ENCODE measurements around the gene HNMT.
"Not testable (repeated sequence)": the region's sequence is repeated elsewhere in the genome, so short reads cannot be mapped to it uniquely, and the experiment has no call there.

HNMT gene

DNA sequence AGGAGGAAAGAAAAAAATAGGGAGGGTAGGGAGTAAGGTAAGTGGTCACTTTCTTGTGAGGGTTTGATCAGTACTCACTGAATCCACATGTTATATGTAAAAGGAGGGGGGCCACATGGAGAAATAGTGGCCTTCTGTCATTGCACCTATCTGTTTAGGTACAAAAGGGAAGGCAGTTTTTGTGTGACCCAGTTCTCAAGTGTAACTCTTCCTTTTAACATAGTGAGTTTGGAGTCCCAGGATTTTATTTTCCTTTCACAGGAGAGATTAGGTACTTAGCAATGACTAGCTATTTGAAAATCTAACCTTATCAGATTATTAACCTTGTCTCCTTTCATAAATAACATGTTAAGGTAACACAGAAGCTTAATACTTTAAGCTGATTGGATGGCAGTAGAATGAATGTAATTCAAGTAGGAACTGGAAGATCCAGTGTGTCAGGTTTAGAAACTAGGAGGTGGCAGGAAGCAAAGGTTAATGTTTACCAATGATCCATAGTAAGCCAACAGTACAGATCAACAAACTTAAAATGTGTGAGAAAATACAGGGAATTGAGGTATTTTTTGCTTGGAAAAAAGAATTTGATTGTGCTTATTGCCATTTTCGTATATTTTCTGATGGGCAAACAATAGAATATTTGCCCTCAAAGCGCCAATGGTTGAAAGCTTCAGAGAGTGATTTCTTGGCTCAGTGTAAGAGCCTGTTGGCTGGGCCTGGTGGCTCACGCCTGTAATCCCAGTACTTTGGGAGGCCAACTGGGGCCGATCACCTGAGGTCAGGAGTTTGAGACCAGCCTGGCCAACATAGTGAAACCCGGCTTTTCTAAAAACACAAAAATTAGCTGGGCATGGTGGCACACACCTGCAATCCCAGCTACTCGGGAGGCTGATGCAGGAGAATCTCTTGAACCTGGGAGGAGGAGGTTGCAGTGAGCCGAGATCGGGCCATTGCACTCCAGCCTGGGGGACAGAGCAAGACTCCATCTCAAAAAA, 11.3 kb downstream of the HNMT start:
- DNase-seq (ENCODE audit: low spot score), result no peak

DNA sequence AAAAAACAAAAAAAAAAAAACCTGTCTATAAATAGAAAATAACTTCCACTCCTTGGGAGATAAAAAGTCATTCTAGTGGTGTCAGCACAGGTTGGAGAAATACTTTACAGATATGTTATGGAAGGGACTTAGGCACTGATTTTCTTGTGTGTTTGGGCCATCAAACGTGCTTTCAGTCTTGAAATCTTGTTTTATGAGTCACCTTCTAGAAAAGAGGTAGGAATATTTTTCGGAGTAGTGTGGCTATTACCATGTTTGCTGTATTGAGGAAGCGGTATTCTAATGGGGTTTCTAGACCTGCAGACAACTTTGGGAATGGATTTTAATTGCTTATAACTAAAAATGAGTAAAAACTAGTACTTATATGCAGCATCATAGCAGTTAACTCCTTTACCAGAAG, 12.0 kb downstream of the HNMT start:
- no peak for DNase-seq (ENCODE audit: low spot score)

DNA sequence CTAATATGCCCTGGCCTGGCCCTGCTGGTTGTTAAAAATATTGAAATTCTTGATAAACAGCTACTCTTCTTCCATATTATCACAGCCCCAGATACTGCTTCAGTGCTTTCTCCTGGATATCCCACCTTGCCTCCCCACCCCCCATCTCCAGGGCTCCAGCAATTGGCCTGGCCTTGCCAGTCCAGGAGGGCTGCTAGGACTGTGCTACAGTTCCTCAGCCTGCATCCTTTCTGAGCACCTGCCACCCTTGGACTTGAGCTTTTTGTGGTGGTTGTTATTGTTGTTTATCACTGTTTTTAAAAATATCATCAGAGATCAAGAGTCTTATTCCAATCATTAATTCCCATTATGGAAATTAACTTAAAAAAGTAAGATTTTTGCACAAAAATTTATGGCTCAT, 13.5 kb downstream of the HNMT start:
- no peak for DNase-seq (ENCODE audit: low spot score)

DNA sequence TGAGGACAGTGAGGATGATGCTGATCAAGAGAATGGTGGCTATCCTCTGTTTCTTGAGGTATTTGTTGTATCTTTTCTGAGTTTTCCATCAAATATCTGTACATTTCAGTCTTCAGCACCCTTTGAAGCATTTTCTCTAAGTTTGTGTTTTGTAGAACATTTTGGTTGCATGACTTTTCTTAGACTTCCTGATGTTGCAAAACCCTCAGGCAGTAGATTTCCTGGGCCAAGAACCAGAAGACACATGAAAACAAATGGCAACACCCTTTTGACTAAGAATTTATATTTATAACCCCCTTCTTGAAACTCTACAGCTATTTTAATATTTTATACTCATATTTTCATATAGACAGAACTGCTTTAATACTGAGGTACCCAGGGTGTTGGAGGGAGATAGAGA, 16.2 kb downstream of the HNMT start:
- no peak for DNase-seq (ENCODE audit: low spot score)

DNA sequence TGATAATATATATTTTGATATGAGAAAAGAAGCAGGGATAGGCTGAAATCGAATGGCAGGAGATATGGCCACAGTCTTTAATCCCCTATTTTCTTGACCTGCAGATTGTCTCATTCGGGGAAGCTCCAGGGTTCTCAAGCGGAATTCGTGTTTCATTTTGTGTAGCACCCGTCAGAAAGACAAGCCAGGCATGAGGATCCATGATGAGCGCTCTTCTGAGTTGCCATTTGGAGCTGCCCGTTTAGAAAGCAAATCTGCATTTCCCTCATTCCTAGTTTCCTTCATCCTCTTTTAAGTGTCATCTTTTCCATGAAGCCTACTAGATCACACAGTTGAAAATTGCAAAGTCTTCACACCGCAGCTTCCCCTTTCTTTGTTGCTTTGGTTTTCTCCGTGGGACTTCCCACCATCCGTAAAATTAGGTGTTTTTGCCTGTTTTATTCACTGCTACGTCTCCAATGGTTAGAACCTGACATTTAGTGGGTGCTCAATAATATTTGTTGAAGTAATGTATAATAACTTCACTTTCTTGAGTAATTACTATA, 16.9 kb downstream of the HNMT start:
- DNase-seq (ENCODE audit: low spot score), result no peak

DNA sequence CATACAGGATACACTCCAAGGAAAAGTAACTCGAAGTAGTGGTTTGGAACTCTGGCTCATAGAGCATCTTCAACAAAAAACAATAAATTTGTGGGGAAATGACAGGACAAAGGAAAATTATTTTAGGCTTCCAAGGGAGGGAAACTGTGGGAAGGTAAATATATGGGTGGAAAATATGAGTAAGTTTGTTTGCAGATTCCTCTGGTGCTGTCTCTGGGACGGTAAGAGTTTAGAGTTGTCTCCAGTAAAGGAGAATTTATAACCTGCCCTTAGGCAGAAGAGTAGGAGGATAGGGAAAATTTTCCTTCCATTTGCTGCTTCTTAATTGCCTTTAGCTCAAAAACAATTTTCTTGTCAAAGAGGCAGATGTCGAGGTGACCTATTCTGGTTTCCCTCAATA, 19.3 kb downstream of the HNMT start:
- no peak for DNase-seq (ENCODE audit: low spot score)

DNA sequence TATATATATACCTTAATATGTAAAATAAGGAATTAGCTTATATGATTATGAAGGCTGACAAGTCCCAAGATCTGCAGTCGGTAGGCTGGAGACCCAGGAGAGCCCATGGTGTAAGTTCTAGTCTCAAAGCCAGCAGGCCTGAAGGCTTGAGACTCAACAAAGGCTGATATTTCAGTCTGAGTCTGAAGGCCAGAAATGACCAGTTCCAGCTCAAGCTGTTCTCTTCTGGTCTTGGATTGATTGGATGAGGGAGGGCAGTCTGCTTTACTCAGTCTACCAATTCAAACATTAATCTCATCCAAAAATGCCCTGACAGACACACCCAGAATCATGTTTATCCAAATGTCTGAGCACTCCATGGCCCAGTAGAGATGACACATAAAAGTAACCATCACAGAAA, 22.0 kb downstream of the HNMT start:
- DNase-seq (ENCODE audit: low spot score), result no peak

DNA sequence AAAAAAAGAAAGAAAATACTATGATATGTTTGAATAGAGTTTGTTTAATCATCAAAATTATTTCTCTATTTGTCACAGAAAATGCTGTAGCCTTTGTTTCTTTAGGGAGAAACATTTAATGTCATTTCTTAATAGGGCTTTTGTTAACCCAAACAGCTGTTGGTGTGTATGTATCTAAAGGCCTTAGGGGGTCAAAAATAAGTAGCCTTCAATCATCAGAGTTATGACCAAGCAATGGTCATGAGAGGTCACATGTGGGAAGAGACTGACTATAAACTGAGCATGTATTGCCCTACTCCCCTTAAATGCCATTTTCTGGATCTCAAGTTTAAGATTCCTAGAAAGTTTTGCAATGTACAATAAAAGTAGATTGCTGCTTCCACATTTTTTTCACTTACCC, 22.7 kb downstream of the HNMT start:
- no peak for DNase-seq (ENCODE audit: low spot score)

DNA sequence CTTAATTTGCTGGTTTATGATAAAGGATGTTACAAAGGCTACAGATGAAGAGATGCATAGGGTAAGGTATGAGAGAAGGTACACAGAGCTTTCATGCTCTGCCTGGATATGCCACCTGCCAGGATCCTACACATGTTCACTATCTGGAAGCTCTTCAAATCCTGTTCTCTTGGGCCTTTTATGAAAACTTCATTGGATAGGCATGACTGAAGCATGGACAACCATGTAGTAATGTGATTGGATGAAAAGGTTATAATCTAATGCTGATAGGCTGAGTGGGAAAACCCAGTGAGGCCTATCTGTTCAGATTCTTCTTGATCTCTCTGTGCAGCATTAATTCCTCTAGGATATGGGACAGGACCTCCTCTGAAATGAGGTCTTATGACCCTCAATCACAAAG, 26.8 kb downstream of the HNMT start:
- no peak for DNase-seq (ENCODE audit: low spot score)

DNA sequence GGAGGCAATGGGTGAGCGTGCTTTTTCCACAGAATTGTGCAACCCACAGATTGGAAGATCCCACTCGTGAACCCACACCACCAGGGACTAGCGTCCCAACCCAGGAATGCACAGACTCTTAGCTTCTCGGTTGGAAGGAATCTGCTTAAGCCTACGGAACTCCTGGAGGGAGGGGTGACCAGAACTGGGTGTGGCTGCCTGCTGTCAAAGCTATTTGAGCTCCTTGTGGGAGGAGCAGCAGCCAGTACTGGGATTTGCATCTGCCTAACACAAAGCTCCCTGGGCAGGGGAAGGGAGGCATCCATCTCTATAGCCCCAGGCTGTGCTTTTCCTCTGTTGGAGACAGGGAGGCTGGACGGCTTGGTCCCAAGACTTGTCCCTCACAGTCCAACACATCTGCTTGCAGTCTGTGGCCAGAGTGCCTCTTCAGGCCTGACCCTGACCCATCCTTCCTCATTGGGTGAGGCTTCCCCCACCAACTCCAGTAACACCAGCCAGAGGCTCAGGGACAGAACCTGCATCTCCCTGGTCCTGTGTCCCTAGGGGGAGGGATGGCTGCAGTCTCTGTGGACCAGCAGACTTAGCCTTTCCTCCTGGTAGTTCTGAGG, 27.9 kb downstream of the HNMT start:
- no peak for DNase-seq (ENCODE audit: low spot score)

DNA sequence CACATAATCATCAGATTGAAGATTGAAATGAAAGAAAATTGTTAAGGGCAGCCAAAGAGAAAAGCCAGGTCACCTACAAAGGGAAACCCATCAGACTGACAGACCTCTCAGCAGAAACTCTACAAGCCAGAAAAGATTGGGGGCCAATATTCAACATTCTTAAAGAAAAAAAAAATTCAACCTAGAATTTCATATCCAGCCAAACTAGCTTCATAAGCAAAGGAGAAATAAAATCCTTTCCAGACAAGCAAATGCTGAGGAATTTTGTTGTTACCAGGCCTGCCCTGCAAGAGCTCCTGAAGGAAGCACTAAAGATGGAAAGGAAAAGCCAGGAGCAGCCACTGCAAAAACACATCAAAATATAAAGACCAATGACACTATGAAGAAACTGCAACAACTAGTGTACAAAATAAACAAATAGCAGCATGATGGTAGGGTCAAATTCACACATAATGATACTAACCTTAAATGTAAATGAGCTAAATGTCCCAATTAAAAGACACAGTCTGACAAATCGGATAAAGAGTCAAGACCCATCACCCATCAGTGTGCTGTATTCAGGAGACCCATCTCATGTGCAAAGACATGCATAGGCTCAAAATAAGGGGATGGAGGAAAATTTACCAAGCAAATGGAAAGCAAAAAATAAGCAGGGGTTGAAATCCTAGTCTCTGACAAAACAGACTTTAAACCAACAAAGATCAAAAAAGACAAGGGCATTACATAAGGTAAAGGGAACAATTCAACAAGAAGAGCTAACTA, 29.6 kb downstream of the HNMT start:
- DNase-seq (ENCODE audit: low spot score), result not testable (repeated sequence)

DNA sequence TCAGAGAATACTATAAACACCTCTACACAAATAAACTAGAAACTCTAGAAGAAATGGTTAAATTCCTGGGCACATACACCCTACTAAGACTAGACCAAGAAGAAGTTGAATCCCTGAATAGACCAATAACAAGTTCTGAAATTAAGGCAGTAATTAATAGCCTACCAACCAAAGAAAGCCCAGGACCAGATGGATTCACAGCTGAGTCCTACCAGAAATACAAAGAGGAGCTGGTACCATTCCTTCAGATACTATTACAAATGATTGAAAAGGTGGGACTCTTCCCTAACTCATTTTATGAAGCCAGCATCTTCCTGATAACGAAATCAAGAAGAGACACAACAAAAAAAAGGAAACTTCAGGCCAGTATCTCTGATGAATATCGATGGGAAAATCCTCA, 31.1 kb downstream of the HNMT start:
- not testable (repeated sequence) for DNase-seq (ENCODE audit: low spot score)

DNA sequence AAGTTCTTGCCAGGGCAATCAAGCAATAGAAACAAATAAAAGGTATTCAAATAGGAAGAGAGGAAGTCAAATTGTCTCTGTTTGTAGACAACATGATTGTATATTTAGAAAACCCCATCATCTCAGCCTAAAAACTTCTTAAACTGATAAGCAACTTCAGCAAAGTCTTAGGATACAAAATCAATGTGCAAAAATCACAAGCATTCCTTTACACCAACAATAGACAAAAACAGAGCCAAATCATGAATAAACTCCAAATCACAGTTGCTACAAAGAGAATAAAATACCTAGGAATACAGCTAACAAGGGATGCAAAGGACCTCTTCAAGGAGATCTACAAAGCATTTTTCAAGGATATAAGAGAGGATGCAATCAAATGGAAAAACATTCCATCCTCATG, 31.9 kb downstream of the HNMT start:
- not testable (repeated sequence) for DNase-seq (ENCODE audit: low spot score)

DNA sequence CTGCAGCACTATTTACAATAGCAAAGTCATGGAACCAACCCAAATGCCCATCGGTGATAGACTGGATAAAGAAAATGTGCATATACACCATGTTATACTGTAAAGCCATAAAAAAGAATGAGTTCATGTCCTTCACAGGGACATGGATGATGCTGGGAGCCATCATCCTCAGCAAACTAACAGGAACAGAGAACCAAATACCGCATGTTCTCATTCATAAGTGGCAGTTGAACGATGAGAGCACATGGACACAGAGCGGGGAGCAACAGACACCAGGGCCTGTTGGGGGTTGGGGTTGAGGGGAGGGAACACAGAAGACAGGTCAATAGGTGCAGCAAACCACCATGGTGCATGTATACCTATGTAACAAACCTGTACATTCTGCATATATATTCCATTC, 33.5 kb downstream of the HNMT start:
- DNase-seq (ENCODE audit: low spot score), result no peak

DNA sequence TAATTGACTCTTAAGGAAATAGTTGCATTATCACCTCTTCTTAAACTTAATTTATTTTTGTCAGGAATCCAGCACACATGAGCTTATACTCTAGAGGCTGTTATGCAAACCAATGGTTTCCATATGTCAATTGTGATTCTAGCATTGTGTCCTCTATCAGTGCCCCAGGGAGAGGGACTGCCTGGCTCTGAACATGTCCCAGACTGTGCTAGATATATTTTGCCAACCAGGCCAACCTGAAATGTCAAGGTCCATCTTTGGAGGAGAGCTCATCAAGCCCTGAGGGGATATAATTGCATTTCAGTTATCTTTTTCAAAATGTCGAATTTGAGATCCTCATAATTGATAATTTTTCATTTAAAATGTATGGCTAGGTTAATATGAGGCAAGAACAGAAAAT, 34.2 kb downstream of the HNMT start:
- DNase-seq (ENCODE audit: low spot score), result no peak

DNA sequence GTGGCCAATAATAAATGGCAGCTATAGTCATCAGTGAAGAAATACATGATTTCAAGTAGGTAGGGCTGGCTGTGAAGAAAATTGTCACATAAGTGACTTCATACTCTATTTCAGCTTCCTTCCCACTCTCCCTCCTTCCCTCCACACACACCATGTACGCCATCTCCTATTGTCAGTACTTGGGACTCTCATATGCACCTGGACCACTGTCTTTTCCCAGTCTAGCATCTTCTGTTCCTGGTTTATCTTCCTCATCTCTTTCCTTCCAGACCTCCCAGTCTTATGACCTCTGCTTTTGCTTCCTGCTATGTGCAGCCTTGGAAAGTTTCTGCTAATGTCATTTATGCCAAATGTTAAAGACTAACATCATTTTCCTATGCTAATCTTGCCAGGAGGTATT, 35.0 kb downstream of the HNMT start:
- DNase-seq (ENCODE audit: low spot score), result no peak

DNA sequence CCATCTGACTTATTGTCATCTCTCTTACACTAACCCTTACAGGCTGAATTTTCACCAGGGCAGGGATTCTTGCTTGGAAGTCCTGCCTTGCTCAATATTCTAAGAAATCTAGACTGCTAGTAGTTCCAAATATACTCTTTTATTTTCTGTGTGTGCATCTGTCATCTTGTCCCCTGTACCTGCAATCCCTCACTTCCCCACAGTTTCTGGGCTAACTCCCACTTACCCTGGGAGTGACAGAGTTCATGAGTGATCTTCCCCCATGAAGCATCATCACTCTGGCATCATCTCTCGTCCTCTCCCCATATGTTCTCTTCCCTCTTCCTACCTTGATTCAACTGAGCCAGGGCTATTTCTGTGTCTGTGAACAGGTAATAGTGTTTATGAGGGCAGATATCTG, 35.7 kb downstream of the HNMT start:
- DNase-seq (ENCODE audit: low spot score), result no peak

DNA sequence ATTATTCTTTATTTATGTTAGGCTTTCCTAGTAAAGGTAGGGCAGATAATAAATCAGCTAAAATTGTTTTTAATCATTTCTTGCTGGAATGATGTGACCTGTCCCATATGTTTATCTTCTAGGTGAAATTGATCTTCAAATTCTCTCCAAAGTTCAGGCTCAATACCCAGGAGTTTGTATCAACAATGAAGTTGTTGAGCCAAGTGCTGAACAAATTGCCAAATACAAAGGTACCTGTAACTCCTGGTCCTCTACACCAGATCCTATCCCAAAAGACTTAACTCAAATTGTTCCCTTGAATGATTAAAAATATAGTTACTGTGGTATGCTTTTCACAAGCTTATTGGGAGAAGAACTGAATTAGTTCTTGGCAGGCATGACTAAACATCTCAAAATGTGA, 36.5 kb downstream of the HNMT start:
- no peak for DNase-seq (ENCODE audit: low spot score)

DNA sequence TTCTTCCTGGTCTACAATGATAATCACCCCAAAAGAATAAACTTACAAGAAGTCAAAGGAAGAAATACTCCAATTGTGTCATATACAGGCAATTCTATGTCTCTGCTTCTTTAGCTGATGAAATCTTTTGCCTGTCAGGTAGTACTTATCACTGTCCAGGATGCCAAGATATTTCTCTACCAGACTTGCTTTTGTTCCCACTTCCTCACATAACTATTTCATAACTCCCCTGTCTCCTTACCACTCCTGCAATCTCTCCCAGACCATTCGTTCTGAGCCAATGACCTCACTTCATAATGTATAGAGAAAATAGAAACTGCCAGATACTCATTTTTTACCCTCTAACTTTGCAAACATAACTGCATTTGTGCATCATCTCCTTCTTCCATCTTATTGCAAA, 39.1 kb downstream of the HNMT start:
- DNase-seq (ENCODE audit: low spot score), result no peak

DNA sequence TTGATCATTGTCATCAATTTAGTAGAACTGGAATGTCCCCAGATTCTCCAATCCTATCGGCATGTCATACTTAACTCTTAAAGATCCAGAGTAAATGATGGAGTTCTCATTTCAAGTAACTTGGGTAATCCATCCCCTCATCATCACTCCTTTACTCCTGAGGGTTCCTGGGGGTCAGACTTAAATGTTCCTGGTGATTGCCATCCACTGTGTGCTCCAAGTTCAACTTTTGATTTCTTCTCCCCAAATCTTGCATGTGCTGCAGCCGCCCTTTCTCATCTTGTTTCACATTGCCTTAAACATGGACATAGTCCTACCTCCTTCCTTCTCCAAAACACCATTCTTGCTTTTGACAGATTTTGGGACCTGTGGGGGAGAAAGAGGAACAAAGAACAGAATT, 43.2 kb downstream of the HNMT start:
- no peak for DNase-seq (ENCODE audit: low spot score)

DNA sequence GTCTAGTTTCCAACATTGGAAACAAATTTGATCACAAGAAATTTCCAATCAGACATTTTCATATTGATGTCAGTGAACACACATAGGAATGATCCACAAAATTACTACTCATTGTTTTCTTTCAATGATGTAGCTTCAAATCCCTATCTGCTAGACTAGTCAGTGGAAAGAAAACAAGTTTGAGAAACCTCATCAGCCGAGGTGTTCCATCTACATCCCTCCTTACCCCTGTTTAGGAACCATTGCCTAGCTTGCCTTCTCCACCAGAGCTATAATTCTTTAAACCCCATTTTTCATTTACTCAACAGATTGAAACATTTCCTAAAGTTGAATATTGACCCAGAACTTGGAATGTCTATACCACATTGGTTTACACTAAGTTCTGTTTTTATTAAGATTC, 45.3 kb downstream of the HNMT start:
- DNase-seq (ENCODE audit: low spot score), result no peak

DNA sequence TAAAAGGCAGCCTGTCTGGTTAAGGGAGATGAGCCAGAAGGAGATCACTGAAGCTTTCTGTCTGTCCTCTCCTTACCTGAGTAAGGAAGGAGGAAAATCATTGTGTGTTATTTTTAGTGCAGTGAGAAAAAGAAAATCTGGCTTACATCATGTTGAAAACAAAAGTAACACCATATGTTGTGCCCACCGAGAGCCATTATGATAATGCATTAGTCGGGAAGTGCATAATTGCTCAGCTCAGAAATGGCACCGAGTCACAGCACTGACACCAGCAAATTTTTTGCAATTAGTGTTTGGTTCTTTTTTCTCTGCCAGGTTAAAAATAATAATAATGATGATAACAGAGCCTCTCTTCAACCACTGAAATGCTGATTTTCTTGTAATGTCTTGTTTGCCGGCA, 46.6 kb downstream of the HNMT start:
- no peak for DNase-seq (ENCODE audit: low spot score)

DNA sequence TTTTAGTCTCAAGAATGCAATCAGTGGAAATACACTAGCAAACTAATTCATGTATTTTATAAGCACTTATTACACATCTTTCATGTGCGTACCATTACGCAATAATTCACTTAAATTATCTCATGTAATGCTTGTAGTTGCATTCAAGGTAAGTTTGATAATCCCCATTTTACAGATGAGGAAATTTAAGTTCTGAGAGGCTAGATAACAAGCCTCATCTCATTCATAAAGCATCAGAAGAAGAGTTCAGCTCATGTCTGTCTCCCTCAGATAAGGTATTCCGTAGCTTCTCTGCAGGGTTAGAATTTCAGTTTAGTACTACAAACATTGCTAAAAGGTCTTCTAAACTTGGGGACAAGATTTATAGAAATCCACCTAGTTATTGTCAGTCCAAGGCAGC, 47.8 kb downstream of the HNMT start:
- no peak for DNase-seq (ENCODE audit: low spot score)
